ENCODE results near the gene ITIH5.

GRCh38 chr10:7696545-7696944 lies 29.8 kb upstream of the ITIH5 start:
- TF ChIP-seq CTCF (IDR thresholded peaks at IDR 0.05; ENCODE audit: poor library complexity, severe bottlenecking) (no peak), TAF1 (IDR thresholded peaks at IDR 0.05; ENCODE audit: low read depth) (no peak), EZH2 (IDR thresholded peaks at IDR 0.05; ENCODE audit: borderline replicate concordance, insufficient read depth, low read length, poor library complexity, severe bottlenecking) (no peak), EP300 (conservative IDR thresholded peaks at IDR 0.05; ENCODE audit: poor library complexity, severe bottlenecking) (no peak), REST (IDR thresholded peaks at IDR 0.05; ENCODE audit: borderline replicate concordance) (no peak), SMC3 (conservative IDR thresholded peaks at IDR 0.05; ENCODE audit: poor library complexity) (no peak), POLR2AphosphoS5 (IDR thresholded peaks at IDR 0.05) (no peak), MXI1 (conservative IDR thresholded peaks at IDR 0.05; ENCODE audit: poor library complexity, severe bottlenecking) (no peak), RAD21 (conservative IDR thresholded peaks at IDR 0.05) (no peak)
